C4-2B (cell line): ENCODE data around the gene MLLT10.

Experiments used
- ZFX ChIP-seq: fragments of 450-650 bp; IDR thresholded peaks from 2 replicates; pipeline ENCODE4 v1.6.1; 2017
- TF ChIP-seq, protein P1 (sequence below): fragments of 450-650 bp; conservative IDR thresholded peaks from 2 replicates; pipeline ENCODE4 v1.5.1; 2017; ENCODE audit warnings: mild to moderate bottlenecking

GRCh38 chr10:21507150-21507549, 26.9 kb upstream of the MLLT10 start:
- TF ChIP-seq, protein P1, sequence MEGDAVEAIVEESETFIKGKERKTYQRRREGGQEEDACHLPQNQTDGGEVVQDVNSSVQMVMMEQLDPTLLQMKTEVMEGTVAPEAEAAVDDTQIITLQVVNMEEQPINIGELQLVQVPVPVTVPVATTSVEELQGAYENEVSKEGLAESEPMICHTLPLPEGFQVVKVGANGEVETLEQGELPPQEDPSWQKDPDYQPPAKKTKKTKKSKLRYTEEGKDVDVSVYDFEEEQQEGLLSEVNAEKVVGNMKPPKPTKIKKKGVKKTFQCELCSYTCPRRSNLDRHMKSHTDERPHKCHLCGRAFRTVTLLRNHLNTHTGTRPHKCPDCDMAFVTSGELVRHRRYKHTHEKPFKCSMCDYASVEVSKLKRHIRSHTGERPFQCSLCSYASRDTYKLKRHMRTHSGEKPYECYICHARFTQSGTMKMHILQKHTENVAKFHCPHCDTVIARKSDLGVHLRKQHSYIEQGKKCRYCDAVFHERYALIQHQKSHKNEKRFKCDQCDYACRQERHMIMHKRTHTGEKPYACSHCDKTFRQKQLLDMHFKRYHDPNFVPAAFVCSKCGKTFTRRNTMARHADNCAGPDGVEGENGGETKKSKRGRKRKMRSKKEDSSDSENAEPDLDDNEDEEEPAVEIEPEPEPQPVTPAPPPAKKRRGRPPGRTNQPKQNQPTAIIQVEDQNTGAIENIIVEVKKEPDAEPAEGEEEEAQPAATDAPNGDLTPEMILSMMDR: no peak
- TF ChIP-seq ZFX: no peak
